Ishikawa (cell line): ENCODE measurements around the gene FAM3A.

Experiments
- CEBPB ChIP-seq: IDR thresholded peaks from 2 replicates; pipeline ENCODE4 v1.6.1; 2012
- CREB1 ChIP-seq: IDR thresholded peaks from 2 replicates; pipeline ENCODE4 v1.6.1; 2012; ENCODE audit warnings: low read depth
- EGR1 ChIP-seq: IDR thresholded peaks from 2 replicates; pipeline ENCODE4 v1.6.1; 2012
- EP300 ChIP-seq: IDR thresholded peaks from 2 replicates; pipeline ENCODE4 v1.6.1; 2012; ENCODE audit warnings: borderline replicate concordance
- FOXM1 ChIP-seq: IDR thresholded peaks from 2 replicates; pipeline ENCODE4 v1.6.1; 2012; ENCODE audit warnings: low read depth, borderline replicate concordance
- NFIC ChIP-seq: IDR thresholded peaks from 2 replicates; pipeline ENCODE4 v1.6.1; 2012
- RAD21 ChIP-seq: IDR thresholded peaks from 2 replicates; pipeline ENCODE4 v1.6.1; 2012; ENCODE audit warnings: low read depth
- TAF1 ChIP-seq: IDR thresholded peaks from 2 replicates; pipeline ENCODE4 v1.6.1; 2012; ENCODE audit warnings: low read depth, mild to moderate bottlenecking
- TCF12 ChIP-seq: IDR thresholded peaks from 2 replicates; pipeline ENCODE4 v1.6.1; 2012; ENCODE audit warnings: low read depth
- TEAD4 ChIP-seq: IDR thresholded peaks from 2 replicates; pipeline ENCODE4 v1.6.1; 2012
- YY1 ChIP-seq: IDR thresholded peaks from 2 replicates; pipeline ENCODE4 v1.6.1; 2012; ENCODE audit warnings: low read depth
- ZBTB7A ChIP-seq: IDR thresholded peaks from 2 replicates; pipeline ENCODE4 v1.6.1; 2012; ENCODE audit warnings: low read depth
- TF ChIP-seq, protein P1 (sequence below): IDR thresholded peaks from 2 replicates; pipeline ENCODE4 v1.6.1; 2012
- TF ChIP-seq, protein P2 (sequence below): IDR thresholded peaks from 2 replicates; pipeline ENCODE4 v1.6.1; 2012
- TF ChIP-seq, protein P3 (sequence below): IDR thresholded peaks from 2 replicates; pipeline ENCODE4 v1.6.1; 2012; ENCODE audit warnings: low read depth, mild to moderate bottlenecking

The FAM3A gene

DNA sequence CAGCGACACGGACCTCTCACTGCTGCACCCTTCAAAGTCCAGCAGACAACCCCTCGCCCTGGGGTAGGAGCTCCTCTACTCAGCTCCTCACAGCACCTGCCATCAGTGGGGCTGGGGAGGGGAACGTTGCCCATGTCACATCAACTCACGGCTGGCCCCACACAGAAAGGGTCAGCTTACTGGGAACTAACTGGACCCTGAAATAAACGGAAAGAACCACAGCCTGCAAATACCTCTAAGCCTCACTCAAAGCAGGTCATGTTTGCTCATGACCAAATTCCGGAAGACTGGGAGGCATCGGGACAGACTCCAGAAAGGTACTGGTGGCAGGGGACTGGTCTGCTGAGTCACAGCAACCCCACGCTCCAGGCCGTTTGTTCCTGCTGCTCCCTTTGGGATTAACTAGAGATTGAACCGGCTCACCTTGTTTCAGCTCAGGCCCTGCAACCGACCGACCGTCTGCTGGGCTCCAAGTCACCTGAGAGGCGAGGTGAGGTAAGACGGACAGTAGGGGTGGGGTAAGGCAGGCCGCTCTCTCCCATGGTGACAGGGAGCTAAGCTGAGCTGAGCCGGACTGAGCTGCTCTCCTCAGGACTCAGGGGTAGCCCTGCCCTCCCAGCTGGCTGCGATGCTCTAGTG is 25.0 kb upstream of the FAM3A start:
- TF ChIP-seq CREB1: no peak
- no peak for TF ChIP-seq TEAD4
- no peak for TF ChIP-seq CEBPB
- no peak for TF ChIP-seq EP300
- no peak for TF ChIP-seq EGR1
- TF ChIP-seq ZBTB7A: no peak
- TF ChIP-seq RAD21: no peak
- TF ChIP-seq, protein P1, sequence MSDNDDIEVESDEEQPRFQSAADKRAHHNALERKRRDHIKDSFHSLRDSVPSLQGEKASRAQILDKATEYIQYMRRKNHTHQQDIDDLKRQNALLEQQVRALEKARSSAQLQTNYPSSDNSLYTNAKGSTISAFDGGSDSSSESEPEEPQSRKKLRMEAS: no peak
- no peak for TF ChIP-seq TCF12
- no peak for TF ChIP-seq FOXM1
- no peak for TF ChIP-seq NFIC
- TF ChIP-seq, protein P2, sequence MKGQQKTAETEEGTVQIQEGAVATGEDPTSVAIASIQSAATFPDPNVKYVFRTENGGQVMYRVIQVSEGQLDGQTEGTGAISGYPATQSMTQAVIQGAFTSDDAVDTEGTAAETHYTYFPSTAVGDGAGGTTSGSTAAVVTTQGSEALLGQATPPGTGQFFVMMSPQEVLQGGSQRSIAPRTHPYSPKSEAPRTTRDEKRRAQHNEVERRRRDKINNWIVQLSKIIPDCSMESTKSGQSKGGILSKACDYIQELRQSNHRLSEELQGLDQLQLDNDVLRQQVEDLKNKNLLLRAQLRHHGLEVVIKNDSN: no peak
- TF ChIP-seq, protein P3, sequence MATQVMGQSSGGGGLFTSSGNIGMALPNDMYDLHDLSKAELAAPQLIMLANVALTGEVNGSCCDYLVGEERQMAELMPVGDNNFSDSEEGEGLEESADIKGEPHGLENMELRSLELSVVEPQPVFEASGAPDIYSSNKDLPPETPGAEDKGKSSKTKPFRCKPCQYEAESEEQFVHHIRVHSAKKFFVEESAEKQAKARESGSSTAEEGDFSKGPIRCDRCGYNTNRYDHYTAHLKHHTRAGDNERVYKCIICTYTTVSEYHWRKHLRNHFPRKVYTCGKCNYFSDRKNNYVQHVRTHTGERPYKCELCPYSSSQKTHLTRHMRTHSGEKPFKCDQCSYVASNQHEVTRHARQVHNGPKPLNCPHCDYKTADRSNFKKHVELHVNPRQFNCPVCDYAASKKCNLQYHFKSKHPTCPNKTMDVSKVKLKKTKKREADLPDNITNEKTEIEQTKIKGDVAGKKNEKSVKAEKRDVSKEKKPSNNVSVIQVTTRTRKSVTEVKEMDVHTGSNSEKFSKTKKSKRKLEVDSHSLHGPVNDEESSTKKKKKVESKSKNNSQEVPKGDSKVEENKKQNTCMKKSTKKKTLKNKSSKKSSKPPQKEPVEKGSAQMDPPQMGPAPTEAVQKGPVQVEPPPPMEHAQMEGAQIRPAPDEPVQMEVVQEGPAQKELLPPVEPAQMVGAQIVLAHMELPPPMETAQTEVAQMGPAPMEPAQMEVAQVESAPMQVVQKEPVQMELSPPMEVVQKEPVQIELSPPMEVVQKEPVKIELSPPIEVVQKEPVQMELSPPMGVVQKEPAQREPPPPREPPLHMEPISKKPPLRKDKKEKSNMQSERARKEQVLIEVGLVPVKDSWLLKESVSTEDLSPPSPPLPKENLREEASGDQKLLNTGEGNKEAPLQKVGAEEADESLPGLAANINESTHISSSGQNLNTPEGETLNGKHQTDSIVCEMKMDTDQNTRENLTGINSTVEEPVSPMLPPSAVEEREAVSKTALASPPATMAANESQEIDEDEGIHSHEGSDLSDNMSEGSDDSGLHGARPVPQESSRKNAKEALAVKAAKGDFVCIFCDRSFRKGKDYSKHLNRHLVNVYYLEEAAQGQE: no peak
- no peak for TF ChIP-seq TAF1
- TF ChIP-seq YY1: no peak

DNA sequence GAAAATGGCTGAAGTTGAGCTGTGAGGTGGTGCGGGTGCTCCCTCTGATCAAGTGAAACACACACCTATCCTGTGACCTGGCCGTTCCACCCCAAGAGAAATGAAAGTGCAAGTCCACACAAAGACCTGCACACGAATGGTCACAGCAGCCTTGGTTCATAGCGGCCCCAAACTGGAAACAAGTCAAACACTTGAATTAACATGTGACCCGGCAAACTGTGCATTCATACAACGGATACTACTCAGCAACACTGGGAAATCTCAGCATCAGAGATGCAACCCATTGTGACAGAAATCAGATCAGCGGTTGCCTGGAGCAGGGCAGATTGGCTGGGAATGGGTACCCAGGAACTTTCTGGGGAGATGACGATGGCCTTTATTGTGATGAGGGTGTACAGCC is 23.0 kb upstream of the FAM3A start:
- TF ChIP-seq TCF12: no peak
- TF ChIP-seq CREB1: no peak
- no peak for TF ChIP-seq EP300
- TF ChIP-seq, protein P1: no peak
- TF ChIP-seq EGR1: no peak
- TF ChIP-seq, protein P2: no peak
- TF ChIP-seq TAF1: no peak
- TF ChIP-seq ZBTB7A: no peak
- TF ChIP-seq, protein P3: no peak
- TF ChIP-seq CEBPB: no peak
- no peak for TF ChIP-seq NFIC
- TF ChIP-seq RAD21: no peak
- TF ChIP-seq TEAD4: no peak
- no peak for TF ChIP-seq FOXM1
- TF ChIP-seq YY1: no peak

DNA sequence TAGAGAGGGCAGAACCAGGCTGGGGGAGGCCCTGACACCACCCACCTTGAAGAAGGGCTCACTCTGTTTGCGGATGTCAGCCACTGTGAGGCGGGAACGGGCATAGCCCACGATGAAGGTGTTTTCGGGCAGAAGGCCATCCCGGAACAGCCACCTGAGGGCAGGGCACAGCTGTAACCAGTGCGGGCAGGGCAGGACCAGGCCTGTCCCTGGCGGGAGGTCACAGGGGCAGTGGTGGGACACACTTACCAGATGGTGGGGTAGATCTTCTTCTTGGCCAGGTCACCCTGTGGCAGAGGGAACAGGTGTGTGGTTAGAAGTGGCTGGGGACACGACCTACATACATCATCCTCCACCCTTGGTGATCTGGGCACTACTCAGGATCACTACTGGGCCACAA is 19.9 kb upstream of the FAM3A start:
- no peak for TF ChIP-seq TAF1
- TF ChIP-seq, protein P1: no peak
- TF ChIP-seq CREB1: no peak
- TF ChIP-seq, protein P2: no peak
- no peak for TF ChIP-seq CEBPB
- no peak for TF ChIP-seq RAD21
- TF ChIP-seq ZBTB7A: no peak
- no peak for TF ChIP-seq TCF12
- no peak for TF ChIP-seq YY1
- no peak for TF ChIP-seq EGR1
- TF ChIP-seq FOXM1: no peak

DNA sequence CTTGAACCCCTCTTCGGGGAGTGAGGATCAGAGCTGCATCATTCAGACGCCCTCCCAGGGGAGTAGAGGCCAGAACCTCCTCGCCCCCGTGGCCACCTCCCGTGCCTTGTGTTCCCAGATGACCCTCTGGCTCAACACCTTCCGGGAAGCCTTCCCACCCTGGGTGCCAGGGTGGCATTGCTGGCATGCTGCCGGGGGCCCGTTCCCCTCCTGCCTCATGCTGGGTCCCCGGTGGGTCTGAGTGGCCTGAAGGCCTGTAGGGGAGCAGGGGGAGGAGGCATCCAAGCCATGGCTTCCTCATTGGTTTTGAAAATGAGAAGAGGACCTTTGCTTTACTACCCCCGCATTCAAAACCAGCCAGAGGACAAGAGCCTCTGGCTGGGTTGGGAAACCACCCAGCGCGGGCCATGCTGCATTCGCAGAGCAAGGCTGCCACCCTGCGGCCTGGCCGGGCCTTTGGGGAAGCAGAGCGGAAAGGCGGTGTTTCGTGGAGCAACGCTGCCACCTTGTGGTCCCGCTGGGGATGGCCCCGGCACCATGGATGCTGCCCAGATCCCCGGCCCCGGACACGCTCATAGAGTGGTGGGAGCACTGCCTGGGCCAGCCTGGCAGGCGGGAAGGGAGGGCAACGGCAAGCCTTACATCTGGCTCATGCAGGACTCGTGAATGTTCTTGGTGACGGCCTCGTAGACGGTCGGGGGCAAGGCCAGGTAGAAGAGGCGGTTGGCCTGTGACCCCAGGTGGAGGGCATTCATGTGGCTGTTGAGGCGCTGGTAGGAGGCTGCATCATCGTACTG is 18.7 kb upstream of the FAM3A start:
- TF ChIP-seq RAD21: peak; percentile 89
- TF ChIP-seq, protein P3: no peak
- TF ChIP-seq, protein P1: no peak
